HG03571 (cell line): Measurements from ENCODE around the gene KRT4.
"Not testable (repeated sequence)": the region's sequence is repeated elsewhere in the genome, so short reads cannot be mapped to it uniquely, and the experiment has no call there.

Source experiments
- ATAC-seq: cut with Tn5 transposase; IDR thresholded peaks from one replicate; pipeline ENCODE4 v1.9.1; 2021; ENCODE audit not compliant: unreplicated experiment

KRT4 gene

DNA sequence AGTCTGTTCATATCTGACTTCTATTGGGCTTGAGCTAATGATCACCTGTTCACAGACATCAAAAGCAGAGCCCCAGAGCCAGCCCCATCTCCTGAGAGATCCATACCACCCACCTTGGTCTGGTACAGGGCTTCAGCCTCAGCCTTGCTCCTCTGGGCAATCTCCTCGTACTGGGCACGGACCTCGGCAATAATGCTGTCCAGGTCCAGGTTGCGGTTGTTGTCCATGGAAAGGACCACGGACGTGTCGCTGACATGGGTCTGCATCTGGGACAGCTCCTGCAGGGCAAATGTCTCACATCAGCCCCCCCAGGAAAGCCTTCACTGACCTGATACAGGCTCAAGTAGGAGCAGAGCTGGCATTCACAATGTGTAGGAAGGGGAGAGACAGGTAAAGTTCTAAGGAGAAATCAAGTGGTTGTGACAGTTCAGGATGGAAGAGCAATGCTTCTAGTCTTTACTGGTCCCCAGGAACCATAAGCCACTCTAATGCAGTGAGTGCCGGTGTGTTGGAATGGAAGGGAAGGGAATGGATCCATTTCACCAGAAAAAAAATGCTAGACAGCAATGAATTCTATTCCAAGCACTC is 5.2 kb downstream of the KRT4 start:
- ATAC-seq: no peak

DNA sequence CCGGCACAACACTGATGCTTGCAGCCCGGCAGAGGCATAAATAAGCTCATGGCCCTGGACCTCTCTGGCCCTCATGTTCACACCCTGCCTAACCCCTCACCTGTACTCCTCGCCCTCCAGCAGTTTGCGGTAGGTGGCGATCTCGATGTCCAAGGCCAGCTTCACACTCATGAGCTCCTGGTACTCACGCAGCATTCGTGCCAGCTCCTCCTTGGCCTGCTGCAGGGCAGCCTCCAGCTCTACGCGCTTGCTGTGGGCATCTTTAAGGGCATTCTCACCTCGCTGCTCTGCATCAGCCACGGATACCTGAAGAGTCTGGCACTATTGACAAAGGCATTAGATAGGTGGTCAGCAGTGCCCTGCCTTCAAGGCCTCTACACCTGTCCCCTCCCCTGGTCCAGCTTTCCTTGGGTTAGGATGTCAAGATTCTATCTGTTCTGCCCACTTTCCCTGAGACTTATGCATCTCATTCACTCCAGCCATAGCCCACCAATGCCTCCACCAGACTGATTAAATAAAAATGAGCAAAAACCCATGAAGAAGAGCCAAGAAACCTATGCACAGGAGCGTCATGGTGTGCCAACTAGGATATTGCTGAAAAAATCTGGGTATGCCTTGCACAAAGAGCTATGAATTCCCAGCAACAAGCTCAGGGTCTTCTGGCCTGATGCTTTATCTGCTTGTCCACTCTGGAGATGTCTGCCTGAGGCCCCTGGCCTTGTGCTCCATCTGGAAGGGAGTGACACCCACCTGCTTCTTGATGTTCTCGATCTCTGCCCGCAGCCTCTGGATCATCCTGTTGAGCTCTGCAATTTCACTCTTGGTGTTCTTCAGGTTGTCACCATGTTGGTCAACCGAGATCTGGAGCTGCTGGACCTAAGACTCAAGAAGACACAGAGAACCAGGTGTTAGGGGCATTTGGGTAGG is 6.1 kb downstream of the KRT4 start:
- no peak for ATAC-seq

DNA sequence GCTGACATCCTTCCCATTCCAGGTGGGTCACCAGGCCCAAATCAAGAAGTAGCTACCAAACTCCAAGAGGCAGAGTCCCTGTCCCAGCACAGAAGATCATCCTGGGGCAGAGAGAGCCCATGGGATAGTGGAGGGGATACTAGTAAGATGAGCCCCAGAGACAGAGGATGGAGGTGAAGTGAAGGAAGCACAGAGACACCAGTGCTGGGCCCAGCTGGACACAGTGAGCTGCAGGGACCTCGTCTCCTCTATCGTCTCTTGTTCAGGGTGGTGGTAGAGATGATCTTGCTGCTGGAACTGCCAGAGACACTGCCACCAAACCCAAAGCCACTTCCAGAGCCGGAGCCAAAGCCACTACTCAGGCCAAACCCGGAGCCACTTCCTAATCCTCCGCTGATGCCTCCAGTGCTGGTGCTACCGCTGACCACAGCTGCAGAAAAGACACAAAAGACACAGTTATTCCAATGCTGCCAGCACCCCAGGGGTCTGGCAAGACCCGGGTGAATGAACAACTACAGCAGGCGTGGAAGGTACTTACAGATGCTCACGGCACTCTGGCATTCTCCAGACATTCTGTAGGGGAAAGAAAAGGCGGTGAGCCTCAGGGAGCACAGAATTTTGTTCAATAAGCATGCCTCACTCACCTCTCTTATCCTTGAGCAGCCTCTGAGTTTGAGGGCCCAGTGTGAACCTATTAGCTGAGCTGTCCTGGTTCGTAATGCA is 6.9 kb downstream of the KRT4 start:
- ATAC-seq: no peak

DNA sequence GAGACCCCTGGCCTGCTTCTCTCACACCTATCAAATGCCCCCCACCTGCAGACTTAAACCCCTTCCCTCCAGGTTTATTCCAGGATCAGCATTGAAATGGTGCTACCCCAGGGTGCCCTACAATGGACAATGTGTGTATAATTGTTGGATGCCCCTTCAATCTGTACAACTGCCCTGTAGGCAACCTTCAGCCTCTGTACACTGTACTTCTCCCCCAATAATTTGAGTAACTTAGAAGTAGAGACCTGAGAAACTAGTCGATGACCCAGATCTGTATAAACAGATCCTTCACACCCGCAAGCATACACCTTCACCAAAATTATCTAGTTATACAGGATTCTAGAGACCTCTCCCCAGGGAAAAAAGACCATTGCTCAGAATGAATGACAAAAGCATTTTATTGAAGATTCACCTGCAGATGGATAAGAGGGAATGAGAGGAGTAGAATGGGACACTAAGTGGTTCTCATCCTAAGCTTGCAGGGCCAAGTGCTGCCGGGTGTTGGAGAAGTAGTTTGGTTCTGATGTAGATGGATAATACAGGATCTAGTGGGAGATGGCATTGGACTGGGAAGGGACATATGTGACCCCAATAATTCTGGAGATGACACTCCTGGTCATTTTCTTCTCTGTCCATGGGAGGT is 7.6 kb downstream of the KRT4 start:
- ATAC-seq: no peak

DNA sequence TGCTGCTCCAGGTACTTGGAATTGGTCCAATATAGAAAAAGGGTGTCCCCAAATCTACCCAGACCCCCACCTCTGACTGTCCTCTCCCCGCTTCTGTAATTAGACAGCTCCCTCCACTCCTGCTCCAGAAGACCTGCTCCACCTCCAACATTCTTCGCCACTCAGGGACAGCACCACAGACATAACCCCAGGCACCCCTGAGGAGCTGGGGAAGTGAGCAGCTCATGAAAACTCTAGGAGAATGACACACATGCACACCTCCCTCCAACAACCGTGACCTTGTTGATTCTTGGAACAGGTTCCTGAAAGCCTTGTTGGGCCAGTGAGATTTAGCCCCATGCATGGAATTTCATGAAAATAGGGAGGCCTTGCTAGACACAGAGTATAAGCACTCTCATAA is 8.2 kb downstream of the KRT4 start:
- no peak for ATAC-seq

DNA sequence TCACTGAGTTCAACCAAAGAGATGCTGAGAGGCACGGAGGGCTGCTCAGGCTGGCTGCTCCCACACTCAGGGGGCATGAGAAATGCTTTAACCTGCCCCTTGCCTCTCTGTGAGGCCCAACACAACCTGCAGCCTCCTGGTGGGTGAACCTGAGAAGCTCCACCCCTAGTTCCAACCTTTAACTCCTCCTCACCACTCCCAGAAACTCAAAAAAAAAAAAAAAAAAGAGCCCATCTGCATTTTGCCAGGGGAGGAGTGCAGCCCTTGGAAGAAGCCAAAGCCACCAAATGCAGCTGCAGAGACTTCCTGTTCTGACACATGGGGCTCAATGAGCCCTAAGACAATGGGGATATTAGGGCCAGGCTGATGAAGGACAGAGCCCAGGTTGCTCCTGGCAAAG is 8.9 kb downstream of the KRT4 start:
- no peak for ATAC-seq

DNA sequence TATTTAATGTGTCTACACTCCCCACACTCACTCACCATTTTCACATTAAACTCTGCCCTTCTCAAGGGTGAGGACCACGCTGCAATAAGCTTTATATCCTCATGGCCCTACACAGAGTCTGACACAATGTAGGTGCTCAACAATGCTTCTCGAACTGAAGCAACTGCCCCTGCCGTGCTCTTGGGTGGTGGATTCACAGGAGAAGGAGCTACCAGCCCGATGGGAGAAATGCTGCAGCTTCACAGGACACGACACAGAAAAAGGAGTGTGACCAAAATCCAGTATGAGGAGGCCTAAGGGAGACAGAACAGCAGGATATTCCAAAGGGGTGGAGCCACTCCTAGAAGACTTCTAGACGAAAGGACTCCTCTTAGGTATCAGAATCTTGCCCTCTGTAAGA is 11.5 kb downstream of the KRT4 start:
- ATAC-seq: no peak

DNA sequence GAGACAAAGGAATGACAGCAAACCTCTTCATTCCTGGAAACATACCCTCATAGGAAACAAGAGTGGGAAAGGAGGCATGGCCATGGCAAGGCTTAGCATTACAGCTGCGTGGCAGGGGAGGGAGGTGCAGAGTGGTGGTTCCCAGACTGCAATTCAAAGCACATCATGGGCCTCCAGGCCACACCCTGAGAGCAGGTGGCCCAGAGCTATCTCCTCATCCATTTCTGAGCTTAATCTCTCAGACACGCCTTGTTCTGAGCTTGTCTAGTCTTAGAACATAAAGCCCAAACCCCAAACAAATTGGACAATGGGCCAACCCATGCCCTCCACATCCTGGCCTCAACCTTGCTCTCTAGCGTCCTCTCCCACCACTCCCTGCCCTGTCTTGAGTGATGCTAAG is 12.1 kb downstream of the KRT4 start:
- no peak for ATAC-seq

DNA sequence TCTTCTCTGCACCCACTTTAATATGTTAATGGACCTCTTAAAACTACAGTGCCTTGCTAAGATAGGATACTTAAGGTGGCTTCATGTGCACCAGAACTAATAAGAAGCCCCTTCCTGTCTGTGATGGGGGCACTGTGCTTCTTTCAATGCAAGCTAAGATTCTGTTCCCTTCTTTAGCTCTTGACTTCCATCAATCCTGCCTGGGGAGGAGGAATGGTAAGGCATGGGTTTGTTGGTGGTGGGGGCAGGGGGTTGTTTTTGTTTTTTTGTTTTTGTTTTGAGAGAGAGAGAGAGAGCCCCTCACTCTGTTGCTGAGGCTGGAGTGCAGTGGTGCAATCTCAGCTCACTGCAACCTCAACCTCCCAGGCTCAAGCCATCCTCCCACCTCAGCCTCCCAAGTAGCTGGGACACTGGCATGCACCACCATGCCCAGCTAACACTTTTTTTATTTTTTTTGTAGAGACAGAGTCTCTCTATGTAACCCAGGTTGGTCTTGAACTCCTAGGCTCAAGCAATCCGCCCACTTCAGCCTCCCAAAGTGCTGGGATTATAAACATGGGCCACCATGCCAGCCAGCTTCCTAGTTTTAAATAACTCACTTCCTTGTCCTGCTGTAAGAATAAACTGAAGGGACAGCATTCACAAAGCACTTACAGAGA is 13.5 kb downstream of the KRT4 start:
- no peak for ATAC-seq

DNA sequence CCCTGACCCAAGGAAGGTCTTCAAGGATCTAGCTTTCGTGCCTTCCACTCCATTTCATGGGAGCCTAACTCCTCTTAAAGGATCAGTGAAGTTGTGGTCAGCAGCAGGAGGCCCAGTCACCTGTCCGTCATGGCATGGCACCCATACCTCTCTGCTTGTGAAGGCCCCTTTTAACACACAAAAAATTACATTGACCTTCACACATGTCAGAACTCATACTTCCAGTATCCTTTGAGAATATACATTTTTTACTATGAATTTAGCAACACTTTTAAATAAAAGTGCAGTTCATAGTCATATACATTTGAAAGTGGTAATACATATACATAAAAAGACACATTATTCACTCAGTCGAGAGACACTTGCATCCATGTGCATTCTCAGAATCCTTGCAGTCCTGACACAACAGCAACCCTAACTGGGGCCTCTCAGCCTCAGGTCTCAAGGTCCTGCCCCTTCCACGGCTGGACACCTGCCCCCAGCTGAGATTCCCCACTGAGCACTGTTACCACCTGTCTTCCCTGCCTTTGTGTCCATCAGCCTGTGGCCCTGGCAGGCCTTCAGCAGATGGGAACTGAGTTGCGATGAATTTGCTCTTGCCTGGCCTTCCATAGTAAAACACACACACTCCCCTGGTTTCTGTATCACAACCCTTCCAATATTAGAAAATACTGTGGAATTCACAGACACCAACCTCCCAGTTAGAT is 14.3 kb downstream of the KRT4 start:
- ATAC-seq: no peak

DNA sequence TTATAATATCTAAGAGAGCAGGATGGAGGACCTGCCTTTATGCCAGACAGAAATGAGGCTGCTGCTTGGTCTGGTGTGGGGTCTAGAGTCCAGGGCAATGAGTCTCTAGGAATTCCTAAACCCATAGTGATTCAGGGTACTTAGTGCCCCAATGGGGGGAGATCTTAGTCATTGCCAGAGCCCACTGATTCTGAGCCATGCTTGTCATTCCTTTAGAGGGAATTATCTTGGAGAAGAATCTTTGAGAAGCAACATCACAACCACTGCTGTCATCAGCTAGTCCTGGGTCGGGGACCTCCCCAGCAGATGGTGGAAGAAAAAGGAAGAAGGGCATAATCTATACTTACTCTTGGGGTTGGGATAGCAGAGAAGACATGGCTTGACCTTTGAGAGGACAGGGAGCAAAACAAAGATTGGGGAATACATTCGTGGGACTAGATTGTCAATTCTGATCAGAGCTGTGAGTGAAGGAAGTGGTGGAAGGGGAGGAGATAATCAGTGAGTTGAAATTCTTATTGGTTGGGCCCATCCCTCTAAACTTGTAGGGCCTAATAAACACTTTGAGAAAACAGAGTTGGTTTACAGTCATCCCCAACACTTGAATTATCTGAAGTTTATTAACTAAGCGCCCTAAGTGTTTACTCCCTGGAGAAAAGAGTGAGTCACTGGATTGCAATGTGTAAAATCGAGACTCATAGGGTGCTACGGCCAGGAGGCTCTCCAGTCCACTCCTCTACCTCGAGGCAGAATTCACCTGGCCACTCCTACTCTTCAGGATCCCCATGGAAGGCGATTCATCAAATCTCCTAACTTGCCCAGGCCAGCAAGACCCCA is 15.0 kb downstream of the KRT4 start:
- no peak for ATAC-seq

DNA sequence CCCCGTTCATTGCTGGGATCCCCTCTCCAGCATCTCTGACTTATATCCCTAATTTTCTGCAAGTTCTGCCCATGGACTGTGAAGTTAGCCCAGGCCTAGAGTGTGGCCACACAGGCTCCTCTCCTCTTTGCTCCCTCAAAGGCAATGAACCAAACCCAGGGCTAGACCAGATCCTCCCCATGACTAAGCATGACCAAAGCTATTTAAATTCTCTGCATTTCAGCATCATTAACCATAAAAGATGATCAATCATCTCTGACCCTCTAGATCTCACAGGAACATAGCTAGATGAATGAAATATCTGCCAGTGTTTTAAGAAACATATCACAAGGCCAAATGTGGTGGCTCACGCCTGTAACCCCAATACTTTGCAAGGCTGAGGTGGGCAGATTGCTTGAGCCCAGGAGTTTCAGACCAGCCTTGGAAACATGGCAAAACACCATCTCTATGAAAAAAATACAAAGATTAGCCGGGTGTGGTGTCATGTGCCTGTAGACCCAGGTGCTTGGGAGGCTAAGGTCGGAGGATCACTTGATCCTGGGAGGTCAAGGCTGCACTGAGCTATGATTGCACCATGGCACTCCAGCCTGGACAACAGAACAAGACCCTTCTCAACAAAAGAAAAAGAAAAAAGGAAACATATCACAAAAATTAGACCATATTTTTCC is 15.8 kb downstream of the KRT4 start:
- ATAC-seq: no peak

DNA sequence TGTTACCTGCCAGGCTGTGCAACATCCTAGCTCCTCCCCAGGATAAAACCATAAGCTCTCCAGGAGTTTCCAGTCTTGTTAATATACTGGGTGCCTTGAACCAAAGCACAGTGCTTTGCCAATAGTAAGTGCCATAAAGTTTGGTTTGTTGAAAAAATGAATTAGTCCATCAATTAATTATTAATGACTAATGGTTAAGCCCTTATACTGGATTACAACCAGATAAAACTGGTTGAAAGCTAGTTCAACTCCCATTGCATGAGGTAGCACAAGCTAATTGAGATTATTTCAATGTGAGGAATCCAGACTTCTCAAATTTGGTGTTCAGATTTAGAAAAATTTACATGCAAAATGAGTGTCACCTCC is 16.4 kb downstream of the KRT4 start:
- ATAC-seq: no peak

DNA sequence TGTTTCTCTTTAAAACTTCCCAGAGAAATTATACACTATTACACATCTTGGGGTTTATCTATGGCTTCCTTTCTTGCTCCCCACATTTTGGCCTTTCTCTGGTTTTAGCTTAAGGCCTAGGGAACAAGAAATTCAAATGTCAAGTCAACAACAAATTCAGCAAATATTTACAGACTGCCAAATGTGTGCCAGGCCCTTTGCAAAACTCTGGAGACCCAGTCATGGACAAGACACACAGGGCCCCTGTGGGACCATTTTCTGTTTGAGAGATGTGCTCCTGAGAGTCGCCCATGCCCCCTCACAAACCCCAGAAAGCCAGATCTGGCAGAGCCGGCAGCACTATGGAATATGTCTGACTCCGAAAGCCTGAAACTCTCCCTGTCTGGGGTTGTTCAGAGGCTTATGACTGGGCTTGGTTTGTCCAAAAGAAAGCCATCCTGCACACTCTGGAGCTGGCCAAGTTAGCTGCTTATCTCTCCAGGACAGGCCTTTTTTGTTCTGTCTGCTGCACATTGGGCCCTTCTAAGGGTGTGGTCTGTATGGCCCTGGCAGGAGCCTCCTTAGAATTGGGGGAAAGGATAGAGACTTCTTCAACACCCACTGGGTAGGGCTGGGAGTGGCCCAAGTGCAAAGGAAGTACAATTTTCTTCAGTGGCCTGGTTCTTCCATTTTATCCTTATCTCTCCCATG is 16.9 kb downstream of the KRT4 start:
- no peak for ATAC-seq

DNA sequence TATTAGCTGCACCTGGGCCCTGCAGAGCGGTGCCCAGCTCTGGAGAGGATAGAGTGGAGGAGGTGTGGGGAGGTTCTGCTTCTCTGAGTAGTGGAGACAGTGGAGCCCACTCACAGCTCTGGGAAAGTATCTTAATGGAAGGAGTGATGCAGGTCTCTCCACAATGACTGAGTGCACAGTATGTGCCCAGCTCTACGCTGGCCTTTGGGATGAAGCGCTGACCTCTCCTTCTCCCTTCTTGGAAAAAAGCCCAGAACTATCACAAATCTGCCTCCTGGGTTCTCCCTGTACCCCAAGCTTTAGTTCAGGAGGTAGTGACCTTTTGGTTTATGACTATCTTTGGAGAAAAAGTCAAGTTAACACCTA is 17.5 kb downstream of the KRT4 start:
- no peak for ATAC-seq

DNA sequence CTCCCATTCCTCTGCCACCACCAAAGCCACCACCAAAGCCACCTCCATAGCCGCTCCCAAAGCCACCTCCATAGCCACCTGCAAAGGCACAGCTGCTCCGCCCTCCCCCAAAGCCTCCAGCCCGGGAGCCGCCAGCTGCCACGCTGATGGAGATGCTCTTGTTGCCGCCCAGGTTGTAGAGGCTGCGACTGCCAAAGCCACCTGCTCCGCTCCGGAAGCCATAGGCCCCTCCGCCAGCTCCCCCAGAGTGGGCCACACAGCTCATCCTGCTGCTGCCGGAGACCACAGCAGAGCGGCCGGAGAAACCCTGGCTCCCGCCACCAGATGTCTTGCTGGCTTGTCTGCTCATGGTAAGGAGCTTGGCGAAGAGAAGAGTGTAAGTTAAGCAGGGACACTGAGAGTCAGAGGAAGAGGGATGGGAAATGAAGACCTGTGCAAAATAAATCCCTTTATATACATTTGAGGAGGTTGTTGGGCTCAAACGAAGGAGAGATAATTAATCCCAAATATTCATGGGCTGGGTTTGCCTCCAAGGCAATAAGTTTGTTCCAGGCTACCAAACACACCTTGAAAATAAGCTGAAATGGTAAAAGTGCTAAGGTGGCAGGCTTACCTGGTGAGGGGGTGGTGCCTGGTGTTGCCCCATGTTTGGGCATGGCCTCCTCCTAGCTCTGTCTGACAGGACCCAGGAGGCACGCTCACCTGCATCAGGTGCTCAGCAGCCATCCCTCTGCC is 18.1 kb downstream of the KRT4 start, which contains the start of gene KRT3:
Gene KRT3 (minus strand): TSS at position 424 of the 735 bp plus-strand sequence. CDS start 75 bp downstream, at position 349.
- no peak for ATAC-seq

DNA sequence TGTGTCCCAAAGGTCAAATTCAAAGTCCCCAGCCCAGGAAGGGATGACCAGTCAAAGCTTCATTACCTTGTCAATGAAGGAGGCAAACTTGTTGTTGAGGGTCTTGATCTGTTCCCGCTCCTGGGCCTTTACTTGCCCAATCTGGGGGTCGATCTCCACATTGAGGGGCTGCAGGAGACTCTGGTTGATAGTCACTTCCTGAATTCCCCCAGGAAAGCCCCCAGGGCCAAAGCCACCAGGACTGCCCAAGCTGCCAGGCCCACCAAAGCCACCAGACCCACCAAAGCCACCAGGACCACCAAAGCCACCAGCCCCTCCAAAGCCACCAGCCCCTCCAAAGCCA is 18.6 kb downstream of the KRT4 start:
- not testable (repeated sequence) for ATAC-seq
